ENCODE results near the gene PAXX.

PAXX gene

DNA sequence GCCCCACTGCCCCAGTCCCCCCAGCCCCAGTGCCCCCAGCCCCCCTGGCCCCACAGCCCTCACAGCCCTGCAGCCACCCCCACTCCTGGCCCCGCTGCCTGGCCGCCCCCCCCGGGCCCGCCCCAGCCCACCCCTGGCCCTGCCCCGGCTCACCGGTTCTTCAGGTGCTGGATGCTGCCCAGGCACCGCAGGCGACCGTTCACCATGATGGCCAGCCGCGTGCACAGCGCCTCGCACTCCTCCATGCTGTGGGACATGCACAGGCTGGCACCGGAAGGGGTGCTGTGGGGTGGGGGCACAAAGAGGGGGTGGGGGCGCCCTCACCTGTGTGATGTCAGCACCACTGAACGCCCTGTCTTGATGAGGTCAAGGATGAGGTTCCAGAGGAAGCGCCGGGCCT is 17.0 kb downstream of the PAXX start:
- Histone ChIP-seq H3K79me2 (ENCODE audit: insufficient read depth, low read depth) (no peaks in the 10 kb centered on the region), H3K27ac (no peak overlapping the region), H2AFZ (ENCODE audit: low read depth) (no peak overlapping the region), H3K4me3 (IDR thresholded peaks at IDR 0.05; ENCODE audit: insufficient read depth, low read depth, low read length) (no peak overlapping the region), H4K20me1 (ENCODE audit: insufficient read depth) (no peaks in the 10 kb centered on the region), H3K36me3 (ENCODE audit: insufficient read depth) (no peaks in the 10 kb centered on the region), H3K4me1 (ENCODE audit: low read depth, poor library complexity, severe bottlenecking) (no peaks in the 10 kb centered on the region), H3K4me2 (no peak overlapping the region), H3K27me3 (ENCODE audit: insufficient read depth, low read depth) (peaks cover 33% of the 10 kb centered on the region; the same call in 1 of the 2 replicates), H3K9ac (no peak overlapping the region)
- TF ChIP-seq, protein P1, sequence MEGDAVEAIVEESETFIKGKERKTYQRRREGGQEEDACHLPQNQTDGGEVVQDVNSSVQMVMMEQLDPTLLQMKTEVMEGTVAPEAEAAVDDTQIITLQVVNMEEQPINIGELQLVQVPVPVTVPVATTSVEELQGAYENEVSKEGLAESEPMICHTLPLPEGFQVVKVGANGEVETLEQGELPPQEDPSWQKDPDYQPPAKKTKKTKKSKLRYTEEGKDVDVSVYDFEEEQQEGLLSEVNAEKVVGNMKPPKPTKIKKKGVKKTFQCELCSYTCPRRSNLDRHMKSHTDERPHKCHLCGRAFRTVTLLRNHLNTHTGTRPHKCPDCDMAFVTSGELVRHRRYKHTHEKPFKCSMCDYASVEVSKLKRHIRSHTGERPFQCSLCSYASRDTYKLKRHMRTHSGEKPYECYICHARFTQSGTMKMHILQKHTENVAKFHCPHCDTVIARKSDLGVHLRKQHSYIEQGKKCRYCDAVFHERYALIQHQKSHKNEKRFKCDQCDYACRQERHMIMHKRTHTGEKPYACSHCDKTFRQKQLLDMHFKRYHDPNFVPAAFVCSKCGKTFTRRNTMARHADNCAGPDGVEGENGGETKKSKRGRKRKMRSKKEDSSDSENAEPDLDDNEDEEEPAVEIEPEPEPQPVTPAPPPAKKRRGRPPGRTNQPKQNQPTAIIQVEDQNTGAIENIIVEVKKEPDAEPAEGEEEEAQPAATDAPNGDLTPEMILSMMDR (conservative IDR thresholded peaks at IDR 0.05; ENCODE audit: low read depth, low read length) = no peak

DNA sequence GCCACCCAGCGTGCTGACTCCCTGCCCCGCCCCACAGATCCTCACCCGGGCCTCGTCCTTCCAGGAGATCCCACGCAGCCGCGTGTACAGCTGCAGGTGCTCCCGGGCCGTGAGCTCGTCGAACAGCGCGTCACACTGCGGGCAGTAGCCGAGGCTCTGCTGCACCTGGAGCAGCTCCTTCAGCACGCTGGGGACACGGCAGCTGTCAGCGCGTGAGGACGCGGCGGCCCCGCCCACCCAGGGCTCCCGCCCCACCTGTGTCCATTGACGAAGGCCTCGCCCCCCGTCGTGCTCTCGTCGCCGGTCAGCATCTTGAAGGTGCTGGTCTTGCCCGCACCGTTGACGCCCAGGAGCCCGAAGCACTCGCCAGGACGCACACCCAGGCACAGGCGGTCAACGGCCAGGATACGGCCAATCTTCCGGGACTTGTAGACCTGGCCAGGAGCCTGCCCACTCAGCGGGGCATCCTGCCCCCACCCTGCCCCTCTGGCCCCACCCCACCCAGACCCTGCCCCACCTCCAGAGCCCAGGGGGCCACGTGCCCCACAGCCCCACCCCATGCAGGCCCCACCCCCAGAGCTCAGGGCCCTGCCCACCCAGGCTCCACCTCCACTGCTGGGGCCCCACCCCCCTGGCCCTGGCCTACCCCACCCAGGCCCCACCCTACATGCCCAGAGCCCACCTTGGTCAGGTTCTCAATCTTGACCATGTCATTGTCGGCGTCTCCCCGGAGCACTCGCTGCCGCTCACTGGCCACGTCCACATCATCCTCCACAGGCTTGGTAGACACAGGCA is 17.9 kb downstream of the PAXX start:
- Histone ChIP-seq H3K9ac (no peak overlapping the region), H2AFZ (ENCODE audit: low read depth) (no peak overlapping the region), H3K4me2 (no peak overlapping the region)

DNA sequence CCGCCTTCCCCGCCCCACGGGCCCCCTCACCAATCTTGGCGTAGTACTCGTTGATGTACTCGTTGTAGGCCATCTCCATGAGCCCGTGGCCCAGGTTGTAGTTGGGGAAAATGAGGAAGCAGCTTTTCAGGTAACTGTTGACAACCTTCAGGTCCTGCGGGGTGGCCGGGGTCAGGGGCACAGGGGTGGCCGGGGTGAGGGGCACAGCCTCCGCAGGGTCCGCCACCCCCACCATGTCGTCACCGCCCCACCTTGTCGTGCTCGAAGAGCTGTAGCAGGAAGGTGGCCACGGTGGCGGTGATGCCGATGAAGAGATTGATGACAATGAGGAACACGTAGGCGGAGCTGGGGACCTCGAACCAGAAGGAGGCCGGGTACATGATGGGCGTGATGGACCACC is 18.9 kb downstream of the PAXX start:
- Histone ChIP-seq H3K4me1 (ENCODE audit: low read depth, poor library complexity, severe bottlenecking) (no peaks in the 10 kb centered on the region), H3K4me3 (IDR thresholded peaks at IDR 0.05; ENCODE audit: insufficient read depth, low read depth, low read length) (no peak overlapping the region), H2AFZ (ENCODE audit: low read depth) (no peak overlapping the region), H3K27ac (no peak overlapping the region), H3K4me2 (no peak overlapping the region), H4K20me1 (ENCODE audit: insufficient read depth) (no peaks in the 10 kb centered on the region), H3K27me3 (ENCODE audit: insufficient read depth, low read depth) (peaks cover 23% of the 10 kb centered on the region; the same call in 1 of the 2 replicates), H3K36me3 (ENCODE audit: insufficient read depth) (no peaks in the 10 kb centered on the region), H3K9ac (no peak overlapping the region), H3K79me2 (ENCODE audit: insufficient read depth, low read depth) (no peaks in the 10 kb centered on the region)
- TF ChIP-seq, protein P1 (conservative IDR thresholded peaks at IDR 0.05; ENCODE audit: low read depth, low read length) = no peak

More for the DNA sequence above, 17.9 kb downstream of the PAXX start:
- TF ChIP-seq, protein P1 (conservative IDR thresholded peaks at IDR 0.05; ENCODE audit: low read depth, low read length) = no peak
- Histone ChIP-seq H3K27me3 (ENCODE audit: insufficient read depth, low read depth) (peaks cover 30% of the 10 kb centered on the region; the same call in 1 of the 2 replicates), H3K36me3 (ENCODE audit: insufficient read depth) (no peaks in the 10 kb centered on the region), H3K79me2 (ENCODE audit: insufficient read depth, low read depth) (no peaks in the 10 kb centered on the region), H3K27ac (no peak overlapping the region), H3K4me1 (ENCODE audit: low read depth, poor library complexity, severe bottlenecking) (no peaks in the 10 kb centered on the region), H4K20me1 (ENCODE audit: insufficient read depth) (no peaks in the 10 kb centered on the region), H3K4me3 (IDR thresholded peaks at IDR 0.05; ENCODE audit: insufficient read depth, low read depth, low read length) (no peak overlapping the region)

DNA sequence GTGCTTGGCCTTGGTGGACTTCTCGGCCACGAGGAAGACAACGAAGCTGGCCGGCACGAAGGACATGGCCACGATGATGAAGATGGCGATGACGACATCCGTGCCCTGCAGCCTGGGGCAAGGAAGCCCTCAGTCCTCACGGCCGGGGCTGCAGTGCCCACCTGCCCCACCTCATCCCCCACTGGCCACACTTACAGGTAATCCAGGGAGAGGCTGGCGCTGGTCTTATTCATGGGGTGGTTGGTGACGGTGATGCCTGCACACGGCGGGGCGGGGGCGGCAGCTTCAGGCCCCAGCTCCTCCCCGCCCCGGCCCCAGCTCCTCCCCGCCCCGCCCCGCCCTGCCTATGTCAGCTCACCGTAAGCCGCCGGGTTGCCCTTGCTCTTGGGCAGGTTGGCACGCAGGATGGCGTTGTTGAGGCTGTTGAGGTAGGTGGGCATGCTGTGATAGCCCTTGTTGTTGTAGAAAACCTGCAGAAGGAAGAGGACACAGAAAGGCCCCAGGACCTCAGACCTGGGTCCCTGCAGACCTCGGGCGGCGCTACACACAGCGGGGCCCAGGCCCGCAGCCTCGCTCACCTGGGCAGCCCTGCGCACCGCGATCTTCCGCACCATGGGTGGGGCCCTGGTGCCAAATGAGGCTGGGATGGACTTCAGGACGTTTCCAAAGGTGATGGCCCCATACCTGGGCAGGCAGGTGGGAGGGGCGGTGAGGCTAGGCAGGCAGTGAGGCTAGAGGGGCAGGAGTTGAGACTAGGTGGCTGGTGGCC is 19.9 kb downstream of the PAXX start:
- TF ChIP-seq, protein P1 (conservative IDR thresholded peaks at IDR 0.05; ENCODE audit: low read depth, low read length) = no peak
- no peaks in the 10 kb centered on the region for H4K20me1 ChIP-seq (ENCODE audit: insufficient read depth)
- no peaks in the 10 kb centered on the region for H3K79me2 ChIP-seq (ENCODE audit: insufficient read depth, low read depth)
- no peaks in the 10 kb centered on the region for H3K4me1 ChIP-seq (ENCODE audit: low read depth, poor library complexity, severe bottlenecking)
- no peak overlapping the region for H3K27ac ChIP-seq
- H2AFZ ChIP-seq (ENCODE audit: low read depth) = no peak overlapping the region
- no peak overlapping the region for H3K4me3 ChIP-seq (IDR thresholded peaks at IDR 0.05; ENCODE audit: insufficient read depth, low read depth, low read length)
- H3K4me2 ChIP-seq = no peak overlapping the region
- H3K36me3 ChIP-seq (ENCODE audit: insufficient read depth) = no peaks in the 10 kb centered on the region
- no peak overlapping the region for H3K9ac ChIP-seq
- H3K27me3 ChIP-seq (ENCODE audit: insufficient read depth, low read depth) = peaks cover 13% of the 10 kb centered on the region; the same call in 1 of the 2 replicates
